NCI-H345 (cell line): Measurements from ENCODE around the gene BCORL1.

ENCODE experiments used
- DNase-seq: peaks from one replicate; lab custom pipeline; 2025; lab: John Stamatoyannopoulos, UW

The BCORL1 gene

DNA sequence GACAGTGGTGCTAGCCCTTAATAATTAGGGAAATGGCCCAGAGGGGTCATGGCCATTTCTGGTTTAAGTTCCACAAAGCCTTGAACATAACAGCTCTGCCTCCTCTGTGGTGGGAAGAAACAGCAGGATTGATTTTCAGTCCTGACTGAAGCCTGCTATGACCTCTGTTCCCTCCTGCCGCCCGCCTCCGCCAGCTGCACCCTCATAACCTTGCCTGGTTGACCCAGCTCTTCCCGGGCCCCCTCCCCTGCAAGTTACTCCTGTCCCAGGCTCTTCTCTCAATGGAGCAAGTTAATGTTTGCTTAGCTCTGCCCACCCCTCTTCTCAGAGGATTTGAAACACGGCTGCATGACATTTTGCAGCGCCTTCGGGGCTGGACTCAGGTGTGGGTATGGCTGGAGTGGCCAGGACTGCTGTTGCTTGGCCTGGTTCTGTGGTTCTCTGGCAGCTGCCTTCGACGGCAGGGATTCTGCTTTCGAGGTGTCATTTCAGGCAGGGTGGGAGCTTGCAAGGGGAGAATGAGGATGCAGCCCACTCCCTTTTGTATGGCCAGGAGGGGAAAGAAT is 27.3 kb downstream of the BCORL1 start:
- DNase-seq: no peak

DNA sequence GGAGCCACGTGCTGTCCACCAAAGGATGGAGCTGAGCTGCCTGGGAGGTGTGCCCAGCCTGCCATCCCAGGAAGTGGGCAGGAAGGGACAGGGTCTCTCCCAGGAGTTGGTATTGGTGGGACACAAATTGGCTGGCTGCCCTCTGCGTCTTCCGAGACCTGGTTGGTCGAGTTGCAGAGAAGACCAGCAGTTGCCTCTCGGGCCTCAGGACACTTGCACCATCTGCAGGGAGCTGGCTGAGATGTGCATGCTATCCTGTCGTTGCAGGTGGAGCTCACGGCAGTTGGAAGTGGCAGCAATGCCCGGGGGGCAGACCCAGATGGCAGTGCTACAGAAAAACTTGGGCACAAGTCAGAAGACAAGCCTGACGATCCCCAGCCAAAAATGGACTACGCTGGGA is 30.2 kb downstream of the BCORL1 start:
- DNase-seq: no peak

DNA sequence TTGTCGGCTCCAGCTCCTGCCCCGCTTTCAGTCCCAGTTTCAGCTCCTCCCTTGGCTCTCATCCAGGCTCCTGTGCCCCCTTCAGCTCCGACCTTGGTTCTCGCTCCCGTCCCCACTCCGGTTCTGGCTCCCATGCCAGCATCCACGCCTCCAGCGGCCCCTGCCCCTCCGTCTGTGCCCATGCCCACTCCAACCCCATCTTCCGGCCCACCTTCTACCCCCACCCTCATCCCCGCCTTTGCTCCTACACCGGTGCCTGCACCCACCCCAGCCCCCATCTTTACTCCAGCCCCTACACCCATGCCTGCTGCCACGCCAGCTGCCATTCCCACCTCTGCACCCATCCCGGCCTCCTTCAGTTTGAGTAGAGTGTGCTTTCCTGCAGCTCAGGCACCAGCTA is 31.2 kb downstream of the BCORL1 start:
- DNase-seq: no peak

DNA sequence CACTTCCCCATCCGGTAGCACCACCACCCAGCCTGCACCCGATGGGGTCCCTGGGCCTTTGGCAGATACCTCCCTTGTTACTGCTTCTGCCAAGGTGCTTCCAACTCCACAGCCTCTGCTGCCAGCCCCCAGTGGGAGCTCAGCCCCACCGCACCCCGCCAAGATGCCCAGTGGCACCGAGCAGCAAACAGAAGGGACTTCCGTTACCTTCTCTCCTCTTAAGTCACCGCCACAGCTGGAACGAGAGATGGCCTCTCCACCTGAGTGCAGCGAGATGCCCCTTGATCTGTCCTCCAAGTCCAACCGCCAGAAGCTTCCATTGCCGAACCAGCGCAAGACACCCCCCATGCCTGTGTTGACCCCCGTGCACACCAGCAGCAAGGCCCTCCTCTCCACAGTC is 31.9 kb downstream of the BCORL1 start:
- no peak for DNase-seq

DNA sequence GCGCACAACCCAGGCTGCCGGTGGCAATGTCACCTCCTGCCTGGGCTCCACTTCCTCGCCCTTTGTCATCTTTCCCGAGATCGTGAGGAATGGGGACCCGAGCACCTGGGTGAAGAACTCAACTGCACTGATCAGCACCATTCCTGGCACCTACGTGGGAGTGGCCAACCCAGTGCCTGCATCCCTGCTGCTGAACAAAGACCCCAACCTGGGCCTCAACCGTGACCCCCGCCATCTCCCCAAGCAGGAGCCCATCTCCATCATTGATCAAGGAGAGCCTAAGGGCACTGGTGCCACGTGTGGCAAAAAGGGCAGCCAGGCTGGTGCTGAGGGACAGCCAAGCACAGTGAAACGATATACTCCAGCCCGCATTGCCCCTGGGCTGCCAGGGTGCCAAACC is 32.3 kb downstream of the BCORL1 start:
- DNase-seq: no peak

DNA sequence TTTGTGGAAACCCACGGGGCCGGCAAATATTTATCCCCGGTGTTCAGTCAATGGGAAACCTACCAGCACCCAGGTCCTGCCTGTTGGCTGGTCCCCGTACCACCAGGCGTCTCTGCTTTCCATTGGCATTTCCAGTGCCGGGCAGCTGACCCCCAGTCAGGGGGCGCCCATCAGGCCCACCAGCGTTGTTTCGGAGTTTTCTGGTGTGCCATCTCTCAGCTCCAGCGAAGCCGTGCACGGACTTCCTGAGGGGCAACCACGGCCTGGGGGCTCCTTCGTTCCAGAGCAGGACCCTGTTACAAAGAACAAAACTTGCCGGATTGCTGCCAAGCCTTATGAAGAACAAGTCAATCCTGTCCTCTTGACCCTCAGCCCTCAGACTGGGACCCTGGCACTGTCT is 32.7 kb downstream of the BCORL1 start:
- DNase-seq: no peak

DNA sequence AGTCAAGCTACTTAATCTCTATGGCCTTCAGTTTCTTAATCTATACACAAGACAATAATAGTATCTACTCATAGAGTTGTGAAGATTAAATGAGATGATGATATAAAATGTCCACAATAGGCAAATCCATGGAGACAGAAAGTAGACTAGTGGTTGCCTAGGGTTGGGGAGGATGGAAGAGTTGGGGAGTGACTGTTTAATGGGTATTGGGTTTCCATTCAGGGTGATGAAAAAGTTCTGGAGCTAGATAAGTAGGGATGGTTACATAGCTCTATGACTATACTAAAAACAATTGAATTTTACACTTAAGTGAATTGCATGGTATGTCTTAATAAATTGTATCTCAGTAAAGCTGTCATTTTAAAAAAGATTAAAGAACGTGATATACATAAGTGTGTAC is 35.7 kb downstream of the BCORL1 start:
- DNase-seq: no peak

DNA sequence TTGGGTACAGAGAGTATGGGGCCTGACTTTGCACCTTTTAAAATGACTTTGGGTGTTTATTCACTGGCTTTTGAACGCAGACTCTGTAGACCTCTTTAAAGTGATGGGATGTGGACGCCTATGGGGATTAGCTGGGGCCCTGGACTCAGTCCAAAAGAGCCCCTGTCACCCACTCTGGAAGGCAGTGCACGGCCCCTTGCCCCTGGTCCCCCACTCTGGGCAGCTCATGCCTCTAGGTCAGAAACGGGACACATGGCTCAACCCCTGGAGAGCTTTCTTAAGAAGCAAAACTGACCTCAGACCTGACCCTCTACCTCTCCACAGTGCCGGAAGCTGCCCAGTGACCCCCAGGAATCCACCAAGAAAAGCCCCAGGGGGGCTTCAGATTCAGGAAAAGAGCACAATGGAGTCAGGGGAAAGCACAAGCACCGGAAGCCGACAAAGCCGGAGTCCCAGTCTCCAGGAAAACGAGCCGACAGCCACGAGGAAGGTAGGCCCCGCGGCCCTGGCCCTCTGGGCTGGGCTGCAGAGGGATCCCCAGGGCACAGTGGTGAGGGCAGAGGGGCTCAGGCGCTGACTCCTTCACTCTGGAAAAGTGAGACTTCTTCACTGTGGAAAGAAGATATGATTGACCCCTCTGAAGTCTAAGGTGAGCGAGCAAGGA is 38.4 kb downstream of the BCORL1 start:
- no peak for DNase-seq

DNA sequence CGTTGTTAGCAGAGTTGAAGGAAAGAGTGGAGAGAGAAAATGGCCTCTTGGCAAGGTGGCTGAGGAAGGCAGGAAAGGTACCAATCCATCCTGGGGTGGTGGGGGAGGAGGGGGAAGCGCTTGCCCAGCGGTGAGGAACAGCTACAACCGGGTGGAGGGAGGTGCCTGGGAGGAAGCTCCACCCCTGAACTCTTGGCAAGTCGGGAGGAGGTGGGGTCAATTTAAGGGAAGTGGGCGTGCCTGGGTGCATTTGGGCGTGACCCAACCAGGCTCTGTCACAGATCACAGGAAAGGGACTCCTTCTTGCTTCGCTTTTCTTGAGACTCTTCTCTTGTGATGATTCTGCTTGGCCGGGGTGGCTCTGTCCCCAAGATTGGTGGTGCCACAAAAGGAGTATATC is 41.7 kb downstream of the BCORL1 start:
- peak; percentile 5 for DNase-seq

DNA sequence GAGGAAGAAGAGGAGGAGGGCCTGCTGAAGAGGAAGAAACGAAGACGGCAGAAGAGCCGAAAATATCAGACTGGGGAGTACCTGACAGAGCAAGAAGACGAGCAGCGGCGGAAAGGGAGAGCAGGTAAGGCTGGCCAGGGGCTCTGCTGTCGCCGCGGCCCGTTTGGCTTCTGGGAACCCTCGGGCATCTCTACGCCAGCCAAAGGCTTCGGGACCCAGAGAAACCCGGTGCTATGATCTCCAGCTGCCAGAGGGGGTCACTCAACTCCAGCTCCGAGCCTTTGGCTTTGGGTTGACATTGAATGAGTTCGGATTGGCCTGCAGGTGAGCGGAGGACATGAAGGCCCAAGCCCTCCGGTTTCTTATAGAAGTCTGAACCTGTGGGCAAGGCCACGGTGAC is 42.8 kb downstream of the BCORL1 start:
- DNase-seq: no peak

DNA sequence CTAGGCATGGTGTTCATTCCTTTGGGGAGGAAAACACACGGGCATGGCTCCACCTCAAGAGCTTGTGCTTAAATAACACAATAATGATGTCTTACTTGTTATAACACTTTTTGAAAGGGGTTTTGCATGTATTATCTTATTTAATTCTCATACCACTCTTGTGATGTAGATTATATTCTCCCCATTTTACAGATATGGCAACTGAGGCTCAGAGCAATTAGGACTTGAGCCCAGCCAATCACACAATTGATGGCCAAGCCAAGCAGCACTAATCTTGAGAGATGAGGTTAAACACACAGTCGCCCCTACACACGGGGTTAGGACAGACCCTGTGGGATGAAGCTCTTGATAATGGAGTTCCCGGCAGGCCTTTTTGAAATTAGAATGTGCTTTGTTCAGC is 45.1 kb downstream of the BCORL1 start:
- no peak for DNase-seq

DNA sequence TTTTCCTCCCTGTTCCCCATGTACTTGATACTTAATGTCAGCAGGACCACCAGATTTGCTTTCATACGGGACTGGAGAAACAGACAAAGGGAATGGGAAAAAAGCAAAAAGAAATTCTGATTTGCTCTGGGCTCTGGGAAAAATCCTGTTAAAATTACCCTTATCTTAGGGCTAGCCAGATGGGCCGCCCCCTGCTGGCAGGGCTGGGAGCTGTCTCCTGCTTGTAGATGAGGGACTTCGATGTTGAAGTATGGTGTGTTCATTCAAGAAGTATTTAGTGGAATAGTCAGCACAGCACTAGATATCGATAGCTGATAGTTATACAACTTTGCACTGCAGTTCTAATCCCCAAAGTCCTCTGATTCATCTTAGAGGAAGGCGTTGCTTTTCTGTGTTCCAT is 45.8 kb downstream of the BCORL1 start:
- DNase-seq: no peak

DNA sequence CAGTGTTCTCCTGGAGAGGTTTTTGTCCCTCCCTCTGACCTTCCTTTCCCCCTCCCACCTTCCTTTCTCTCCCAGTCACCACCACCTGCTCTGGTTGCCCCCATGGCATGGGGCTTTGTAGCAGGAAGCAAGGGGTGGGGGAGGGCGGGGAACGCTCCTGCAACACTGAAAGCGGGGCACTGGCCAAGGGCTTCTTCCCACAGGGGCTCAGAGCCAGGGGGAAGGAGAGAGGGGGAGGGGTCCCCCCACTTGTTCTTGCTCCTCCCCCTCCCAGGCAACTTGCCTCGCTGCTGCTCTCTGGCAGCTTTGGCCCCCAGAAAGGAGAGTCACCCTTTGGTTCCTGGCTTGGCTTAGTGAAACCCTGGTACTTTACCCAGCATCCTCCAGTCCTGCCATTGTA is 48.4 kb downstream of the BCORL1 start:
- DNase-seq: no peak

DNA sequence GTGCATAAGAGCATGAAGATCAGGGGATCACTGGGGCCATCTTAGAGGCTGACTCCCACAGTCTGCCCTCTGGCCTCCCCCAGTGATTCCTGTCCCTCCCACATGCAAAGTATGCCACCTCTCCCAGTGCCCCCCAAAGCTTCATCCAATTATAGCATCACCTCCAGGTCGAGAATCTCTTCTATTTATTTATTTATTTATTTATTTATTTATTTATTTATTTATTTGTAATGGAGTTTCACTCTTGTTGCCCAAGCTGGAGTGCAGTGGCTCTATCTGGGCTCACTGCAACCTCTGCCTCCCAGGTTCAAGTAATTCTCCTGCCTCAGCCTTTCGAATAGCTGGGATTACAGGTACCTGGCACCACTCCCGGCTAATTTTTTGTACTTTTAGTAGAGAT is 50.1 kb downstream of the BCORL1 start:
- no peak for DNase-seq

DNA sequence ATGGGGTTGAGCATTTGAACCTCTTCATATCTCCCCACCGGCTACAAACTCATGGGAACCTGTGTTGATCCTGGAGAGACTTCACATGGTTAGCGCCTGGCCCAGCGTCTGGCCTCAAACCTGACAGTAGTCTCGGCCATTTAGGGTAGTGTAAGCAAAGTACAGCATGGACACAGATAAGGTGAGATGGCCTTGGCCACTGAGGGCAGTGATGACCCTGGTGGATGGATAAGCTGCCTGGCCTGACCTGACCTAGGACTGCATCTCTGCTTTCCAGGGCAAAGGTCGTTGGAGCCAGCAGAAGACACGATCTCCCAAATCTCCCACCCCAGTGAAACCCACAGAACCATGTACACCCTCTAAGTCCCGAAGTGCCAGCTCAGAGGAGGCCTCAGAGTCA is 51.7 kb downstream of the BCORL1 start:
- DNase-seq: no peak

DNA sequence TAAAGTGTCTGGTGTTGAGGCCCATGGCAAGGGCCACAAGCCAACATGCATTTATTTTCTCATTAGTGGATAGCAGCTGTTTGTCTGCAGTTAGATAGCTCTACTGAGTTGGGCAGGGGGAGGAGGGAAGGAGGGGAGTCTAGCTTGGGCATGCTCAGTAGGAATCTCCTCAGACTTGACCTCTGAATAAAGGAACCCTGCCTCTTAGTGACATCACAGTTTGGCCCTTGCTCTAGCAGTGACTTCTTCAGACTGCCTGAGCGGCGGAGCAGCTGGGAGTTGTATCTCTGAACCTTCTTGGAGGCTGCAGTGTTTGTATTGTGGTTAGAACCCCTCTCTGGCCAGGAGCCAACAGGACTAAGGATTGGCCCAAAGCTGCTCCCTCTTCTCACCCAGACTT is 57.4 kb downstream of the BCORL1 start:
- DNase-seq: no peak

DNA sequence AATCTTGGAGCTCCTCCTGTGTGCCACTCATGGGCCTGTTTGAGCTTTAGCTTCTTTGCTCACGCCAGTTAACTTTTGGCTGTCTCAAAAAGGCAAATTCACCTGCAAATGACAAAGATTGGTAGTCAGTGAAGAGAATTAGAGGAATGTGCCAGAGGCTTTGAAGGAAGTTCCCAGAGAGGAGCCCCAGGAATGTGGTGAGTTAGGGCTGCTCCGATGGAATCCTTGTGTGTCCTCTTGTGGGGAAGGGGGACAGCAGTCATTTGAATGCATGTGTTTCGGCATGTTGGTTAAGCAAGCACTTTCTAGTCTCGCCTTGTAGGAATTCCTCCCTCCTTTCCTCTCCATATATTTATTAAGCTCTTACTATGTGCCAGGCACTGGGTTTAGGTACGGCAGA is 65.0 kb downstream of the BCORL1 start:
- no peak for DNase-seq

DNA sequence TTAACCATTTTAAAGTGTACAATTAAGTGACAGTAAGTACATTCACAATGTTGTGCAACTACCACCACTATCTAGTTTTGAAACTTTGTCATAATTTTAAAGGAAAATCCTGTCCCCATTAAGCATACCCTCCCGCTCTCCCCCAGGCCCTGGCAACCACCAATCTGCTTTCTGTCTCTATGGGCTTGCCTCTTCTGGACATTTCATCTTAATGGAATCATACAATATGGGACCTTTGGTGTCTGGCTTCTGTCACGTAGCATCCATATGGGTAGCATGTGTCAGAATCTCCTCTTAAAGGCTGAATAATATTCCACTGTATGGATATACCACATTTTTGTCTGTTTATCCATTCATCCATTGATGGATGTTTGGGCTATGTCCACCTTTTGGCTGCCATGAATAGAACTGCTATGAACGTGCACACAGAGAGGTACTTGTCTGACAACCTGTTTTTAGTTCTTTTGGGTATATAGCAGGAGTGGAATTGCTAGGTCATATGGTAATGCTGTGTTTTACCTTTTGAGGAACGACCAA is 66.3 kb downstream of the BCORL1 start:
- no peak for DNase-seq

DNA sequence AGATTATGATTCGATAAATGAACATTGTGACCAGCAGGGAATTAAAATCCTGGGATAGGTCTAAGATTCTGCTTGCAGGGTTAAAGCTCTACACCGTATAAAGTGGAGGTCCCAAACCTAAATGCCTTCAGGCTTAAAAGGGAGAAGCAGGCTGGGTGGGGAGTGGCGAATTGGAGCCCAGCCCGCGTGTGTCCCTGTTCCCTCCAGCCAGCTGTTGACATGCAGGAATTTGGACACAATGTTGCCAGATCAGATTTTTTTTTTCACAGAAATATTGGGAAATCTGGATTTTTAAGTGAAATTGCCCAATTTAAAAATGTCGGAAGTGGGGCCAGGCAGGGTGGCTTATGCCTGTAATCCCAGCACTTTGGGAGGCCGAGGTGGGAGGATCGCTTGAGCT is 67.4 kb downstream of the BCORL1 start:
- DNase-seq: no peak

DNA sequence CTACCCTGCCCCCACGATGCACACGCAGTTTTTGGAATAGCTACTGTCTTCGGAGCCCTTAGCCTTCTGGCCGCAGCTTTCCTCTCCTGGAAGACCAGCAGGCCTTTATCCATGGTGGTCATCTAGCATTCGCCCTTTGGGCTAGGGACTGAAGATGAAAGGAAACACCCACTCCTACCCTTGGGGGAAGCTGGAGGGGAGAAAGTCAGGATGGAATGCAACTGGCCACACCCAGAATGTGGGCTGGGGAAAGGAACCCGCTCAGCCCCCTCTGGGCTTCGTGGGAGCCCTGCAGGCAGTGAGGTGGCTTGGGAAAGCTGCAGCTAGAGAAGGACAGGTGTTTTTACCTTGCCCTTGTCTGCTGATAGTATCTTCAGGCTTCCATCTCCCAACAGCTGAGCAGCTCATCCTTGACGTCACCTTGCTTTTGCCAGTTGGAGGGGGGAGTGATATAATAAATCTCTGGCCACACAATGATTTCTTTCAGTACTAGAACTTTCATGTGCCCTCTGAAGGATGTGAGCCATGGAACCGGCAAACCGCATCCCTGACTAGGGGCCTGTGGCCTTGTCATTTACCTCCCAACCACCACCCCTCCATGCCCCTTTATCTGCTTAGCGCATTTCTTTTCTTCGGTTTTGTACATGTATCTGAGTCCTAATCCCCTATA is 68.9 kb downstream of the BCORL1 start:
- DNase-seq: no peak

DNA sequence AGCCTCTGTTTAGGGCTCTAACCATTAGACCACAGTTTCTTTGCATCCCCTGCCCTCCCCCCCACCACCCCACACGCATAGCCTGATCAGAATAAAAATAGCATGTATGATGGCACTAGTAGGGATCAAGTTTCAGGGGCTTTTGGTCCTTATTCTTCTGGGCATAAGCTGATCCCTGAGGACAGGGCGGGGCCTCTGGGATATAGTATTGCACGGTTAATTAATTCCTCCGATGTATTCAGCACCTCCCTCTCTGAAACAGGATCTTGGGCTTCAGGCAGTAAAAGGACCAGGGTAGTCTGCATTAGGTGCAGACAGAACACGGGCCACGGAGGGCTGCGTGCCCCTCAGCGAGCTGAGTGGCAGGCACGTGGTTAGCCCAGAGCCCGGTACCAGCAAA is 70.8 kb downstream of the BCORL1 start:
- no peak for DNase-seq

DNA sequence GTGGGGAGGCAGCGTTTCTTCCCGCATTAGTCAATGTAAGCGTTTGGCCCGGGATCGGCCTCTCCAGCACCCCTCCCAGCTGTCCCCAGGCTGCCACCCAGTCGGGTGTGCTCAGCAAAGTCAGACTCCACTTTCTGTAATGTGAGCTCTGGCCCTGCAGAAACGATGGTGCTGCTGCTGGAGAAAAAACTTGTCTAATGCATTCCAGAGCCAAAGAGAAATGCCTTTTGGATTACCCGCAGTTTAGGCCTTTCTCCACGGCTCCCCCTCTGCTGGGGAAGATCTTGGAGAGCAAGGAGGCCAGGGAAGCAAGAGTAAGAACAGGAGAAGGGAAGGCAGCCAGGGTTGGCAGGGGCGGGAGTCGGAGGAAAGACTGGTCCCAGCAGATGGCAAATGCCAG is 72.7 kb downstream of the BCORL1 start:
- no peak for DNase-seq

DNA sequence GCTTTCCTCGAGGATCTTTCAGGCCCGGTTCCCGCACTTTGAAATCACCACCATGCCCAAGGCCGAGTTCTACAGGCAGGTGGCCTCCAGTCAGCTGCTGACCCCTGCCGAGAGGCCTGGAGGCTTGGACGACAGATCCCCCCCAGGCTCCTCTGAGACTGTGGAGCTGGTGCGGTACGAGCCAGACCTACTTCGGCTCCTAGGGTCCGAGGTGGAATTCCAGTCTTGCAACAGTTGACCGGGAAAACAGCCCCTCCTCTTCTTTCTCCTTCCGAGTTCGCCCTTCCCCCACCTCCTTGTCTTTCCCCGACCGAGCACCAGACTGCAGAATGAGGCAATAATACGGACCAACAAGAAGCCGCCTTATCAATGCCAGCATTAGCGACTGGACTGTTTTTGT is 73.5 kb downstream of the BCORL1 start:
- no peak for DNase-seq

DNA sequence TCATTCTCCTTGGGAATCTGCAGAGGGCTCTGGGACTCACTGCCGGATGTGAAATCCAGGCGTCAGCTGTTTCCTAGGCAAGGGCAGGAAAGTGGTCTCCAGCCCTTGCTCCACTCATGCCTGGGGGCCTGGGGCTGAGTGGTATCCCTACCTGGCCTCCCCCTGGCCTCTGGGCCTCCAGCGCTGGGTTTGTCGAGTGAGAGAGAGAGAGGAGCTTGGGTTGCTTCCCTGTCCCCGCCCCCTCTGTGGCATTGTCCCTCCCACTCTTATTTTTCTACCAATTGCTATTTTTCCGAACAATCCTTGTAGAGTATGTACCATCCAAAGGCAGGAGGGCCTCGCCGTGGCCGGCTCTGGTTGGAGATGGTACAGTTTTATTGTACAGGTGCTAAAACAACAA is 74.8 kb downstream of the BCORL1 start:
- DNase-seq: no peak
